Measurements from ENCODE around the gene SUMO2. TPM values are rescaled to one million over a fixed set of nuclear protein-coding genes. Genes with fewer than 3 reads are reported as not detected.
A peak's percentile ranks its signal among the peaks of the same experiment; 100 is the strongest.

Gene SUMO2
- total and polyA plus RNA-seq, 9 donors: 75.7 to 504 (median 395) TPM

DNA sequence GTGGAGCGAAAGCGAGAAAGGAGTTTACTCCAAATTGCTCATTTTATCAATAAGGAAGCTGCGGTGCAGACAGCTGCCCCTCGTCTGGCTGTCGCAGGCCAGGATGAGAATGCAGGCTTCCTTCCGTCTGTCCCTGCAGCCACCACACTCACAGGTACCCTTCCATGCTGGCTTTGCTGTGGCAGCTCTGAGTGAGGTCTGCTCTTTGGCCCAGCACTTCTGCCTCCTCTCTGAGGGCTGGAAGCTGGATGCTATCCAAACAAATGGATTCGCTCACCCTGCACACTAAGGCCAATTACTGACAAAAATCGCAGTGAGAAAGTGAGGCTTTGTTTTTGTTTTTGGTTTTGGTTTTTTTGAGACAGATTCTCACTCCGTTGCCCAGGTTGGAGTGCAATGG, 66.0 kb downstream of the SUMO2 start:
- H3K9me3 ChIP-seq: no peaks in the 10 kb centered on the region
- H3K4me1 ChIP-seq (ENCODE audit: insufficient read depth): peaks cover 4% of the 10 kb centered on the region
- DNase-seq: peak in 1 of 5 donors; percentile 42
- WGBS, 3 donors: 19 to 23% (median 21%) methylated on average over 9 of the region's 9 CpGs
- no peaks in the 10 kb centered on the region for H3K27me3 ChIP-seq
- no peak overlapping the region for H3K4me3 ChIP-seq
- no peak for TF ChIP-seq EP300 (IDR thresholded peaks at IDR 0.05)
- TF ChIP-seq, protein P1, sequence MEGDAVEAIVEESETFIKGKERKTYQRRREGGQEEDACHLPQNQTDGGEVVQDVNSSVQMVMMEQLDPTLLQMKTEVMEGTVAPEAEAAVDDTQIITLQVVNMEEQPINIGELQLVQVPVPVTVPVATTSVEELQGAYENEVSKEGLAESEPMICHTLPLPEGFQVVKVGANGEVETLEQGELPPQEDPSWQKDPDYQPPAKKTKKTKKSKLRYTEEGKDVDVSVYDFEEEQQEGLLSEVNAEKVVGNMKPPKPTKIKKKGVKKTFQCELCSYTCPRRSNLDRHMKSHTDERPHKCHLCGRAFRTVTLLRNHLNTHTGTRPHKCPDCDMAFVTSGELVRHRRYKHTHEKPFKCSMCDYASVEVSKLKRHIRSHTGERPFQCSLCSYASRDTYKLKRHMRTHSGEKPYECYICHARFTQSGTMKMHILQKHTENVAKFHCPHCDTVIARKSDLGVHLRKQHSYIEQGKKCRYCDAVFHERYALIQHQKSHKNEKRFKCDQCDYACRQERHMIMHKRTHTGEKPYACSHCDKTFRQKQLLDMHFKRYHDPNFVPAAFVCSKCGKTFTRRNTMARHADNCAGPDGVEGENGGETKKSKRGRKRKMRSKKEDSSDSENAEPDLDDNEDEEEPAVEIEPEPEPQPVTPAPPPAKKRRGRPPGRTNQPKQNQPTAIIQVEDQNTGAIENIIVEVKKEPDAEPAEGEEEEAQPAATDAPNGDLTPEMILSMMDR (IDR thresholded peaks at IDR 0.05): no peak
- TF ChIP-seq POLR2A (IDR thresholded peaks at IDR 0.05): no peak
- H3K27ac ChIP-seq: peak overlapping the region in 1 of 2 donors; percentile 49
- intact Hi-C loops (cut with DNase I): loop anchor here in 2 of 4 donors (10.0 kb wide), 2 partner anchors 58 to 88 kb away; partner anchors contain the start of gene NUP85 (in 1 of the 2)
- H3K36me3 ChIP-seq: no peaks in the 10 kb centered on the region

Small RNAs within 50 kb of the gene (small RNA-seq; reads per million reads assigned to genes)
- gene RF00019: not detected

Other genes with a start within 250 kb of the SUMO2 start
- gene OTOP3, start 247.1 kb downstream of the SUMO2 start, total RNA-seq: not detected
- not detected for gene OTOP3, start 247.1 kb downstream of the SUMO2 start, polyA plus RNA-seq
- gene HID1, start 210.2 kb downstream of the SUMO2 start, total RNA-seq: 10 to 100 TPM in 2 of 7 donors, 1 to 10 TPM in 5; 1.8 to 21.6 (median 5.2) TPM
- 1 to 10 TPM; 4.1 to 7.2 TPM for gene HID1, start 210.2 kb downstream of the SUMO2 start, polyA plus RNA-seq
- 10 to 100 TPM in 1 of 7 donors, 1 to 10 TPM in 6; 4.5 to 19.2 (median 5.8) TPM for gene CDR2L, start 195.3 kb downstream of the SUMO2 start, total RNA-seq
- gene CDR2L, start 195.3 kb downstream of the SUMO2 start, polyA plus RNA-seq: 1 to 10 TPM; 2.1 to 3.3 TPM
- gene MRPL58, start 170.3 kb downstream of the SUMO2 start, total RNA-seq: 10 to 100 TPM; 17.9 to 40.6 (median 22.0) TPM
- gene MRPL58, start 170.3 kb downstream of the SUMO2 start, polyA plus RNA-seq: 10 to 100 TPM; 24.3 to 39.7 TPM
- 100 to 1,000 TPM; 137 to 226 (median 153) TPM for gene ATP5PD, start 136.0 kb downstream of the SUMO2 start, total RNA-seq
- 100 to 1,000 TPM; 199 to 331 TPM for gene ATP5PD, start 136.0 kb downstream of the SUMO2 start, polyA plus RNA-seq
- gene KCTD2, start 135.7 kb downstream of the SUMO2 start, total RNA-seq: 10 to 100 TPM; 25.0 to 62.5 (median 50.2) TPM
- gene KCTD2, start 135.7 kb downstream of the SUMO2 start, polyA plus RNA-seq: 10 to 100 TPM; 35.8 to 66.8 TPM
- 10 to 100 TPM in 5 of 7 donors, 1 to 10 TPM in 2; 6.0 to 20.6 (median 12.6) TPM for gene SLC16A5, start 95.0 kb downstream of the SUMO2 start, total RNA-seq
- gene SLC16A5, start 95.0 kb downstream of the SUMO2 start, polyA plus RNA-seq: 1 to 10 TPM; 2.0 to 10.0 TPM
- 1 to 10 TPM; 4.6 to 8.5 (median 5.1) TPM for gene ARMC7, start 73.0 kb downstream of the SUMO2 start, total RNA-seq
- 10 to 100 TPM in 1 of 2 donors, 1 to 10 TPM in 1; 5.7 to 10.5 TPM for gene ARMC7, start 73.0 kb downstream of the SUMO2 start, polyA plus RNA-seq
- gene NT5C, start 51.2 kb downstream of the SUMO2 start, total RNA-seq: 100 to 1,000 TPM in 2 of 7 donors, 10 to 100 TPM in 5; 51.3 to 118 (median 65.9) TPM
- 10 to 100 TPM; 10.0 to 72.9 TPM for gene NT5C, start 51.2 kb downstream of the SUMO2 start, polyA plus RNA-seq
- 10 to 100 TPM; 12.9 to 46.4 (median 20.2) TPM for gene JPT1, start 28.4 kb downstream of the SUMO2 start, total RNA-seq
- gene JPT1, start 28.4 kb downstream of the SUMO2 start, polyA plus RNA-seq: 10 to 100 TPM; 20.0 to 54.5 TPM
- 10 to 100 TPM; 23.4 to 82.2 (median 55.1) TPM for gene NUP85, start 22.7 kb upstream of the SUMO2 start, total RNA-seq
- 10 to 100 TPM; 38.1 to 41.1 TPM for gene NUP85, start 22.7 kb upstream of the SUMO2 start, polyA plus RNA-seq
- gene GGA3, start 78.6 kb upstream of the SUMO2 start, total RNA-seq: 10 to 100 TPM; 23.1 to 48.9 (median 38.3) TPM
- gene GGA3, start 78.6 kb upstream of the SUMO2 start, polyA plus RNA-seq: 10 to 100 TPM; 18.2 to 39.6 TPM
- gene MRPS7, start 78.9 kb upstream of the SUMO2 start, total RNA-seq: 10 to 100 TPM; 19.6 to 44.8 (median 34.3) TPM
- 10 to 100 TPM; 34.1 to 46.4 TPM for gene MRPS7, start 78.9 kb upstream of the SUMO2 start, polyA plus RNA-seq
- 10 to 100 TPM; 11.8 to 20.3 (median 13.9) TPM for gene MIF4GD, start 88.3 kb upstream of the SUMO2 start, total RNA-seq
- 10 to 100 TPM; 15.7 to 17.8 TPM for gene MIF4GD, start 88.3 kb upstream of the SUMO2 start, polyA plus RNA-seq
- gene SLC25A19, start 106.5 kb upstream of the SUMO2 start, total RNA-seq: 10 to 100 TPM in 2 of 7 donors, 1 to 10 TPM in 5; 6.0 to 12.1 (median 7.9) TPM
- 1 to 10 TPM; 4.1 to 7.4 TPM for gene SLC25A19, start 106.5 kb upstream of the SUMO2 start, polyA plus RNA-seq
- 10 to 100 TPM; 49.2 to 84.9 (median 62.6) TPM for gene GRB2, start 222.7 kb upstream of the SUMO2 start, total RNA-seq
- gene GRB2, start 222.7 kb upstream of the SUMO2 start, polyA plus RNA-seq: 10 to 100 TPM; 41.5 to 88.2 TPM

Data from ovary (tissue), 9 donors.